HG03342 (cell line): ENCODE results near the gene UBE2QL1.

ENCODE experiments used
- ATAC-seq: cut with Tn5 transposase; IDR thresholded peaks from one replicate; pipeline ENCODE4 v1.9.1; 2021; ENCODE audit warnings: mild to moderate bottlenecking, moderate library complexity; ENCODE audit not compliant: unreplicated experiment

The UBE2QL1 gene

DNA sequence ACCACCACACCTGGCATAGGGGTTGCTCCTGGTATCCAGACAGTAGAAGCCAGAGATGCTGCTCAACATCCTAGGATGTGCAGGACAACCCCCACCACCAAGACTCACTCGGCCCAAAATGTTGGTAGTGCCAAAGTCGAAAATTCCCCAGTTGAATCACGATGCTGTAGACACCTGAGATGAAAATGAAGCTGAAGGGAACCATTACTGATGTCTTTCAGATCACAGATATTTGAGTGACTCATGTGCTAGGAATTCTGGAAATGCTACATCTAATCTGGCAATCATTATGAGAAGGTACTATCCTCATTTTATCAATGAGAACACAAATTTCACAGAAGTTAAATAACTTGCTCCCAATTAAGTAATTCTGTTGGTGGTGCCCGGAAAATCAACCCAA lies 21.0 kb upstream of the UBE2QL1 start:
- ATAC-seq: no peak

DNA sequence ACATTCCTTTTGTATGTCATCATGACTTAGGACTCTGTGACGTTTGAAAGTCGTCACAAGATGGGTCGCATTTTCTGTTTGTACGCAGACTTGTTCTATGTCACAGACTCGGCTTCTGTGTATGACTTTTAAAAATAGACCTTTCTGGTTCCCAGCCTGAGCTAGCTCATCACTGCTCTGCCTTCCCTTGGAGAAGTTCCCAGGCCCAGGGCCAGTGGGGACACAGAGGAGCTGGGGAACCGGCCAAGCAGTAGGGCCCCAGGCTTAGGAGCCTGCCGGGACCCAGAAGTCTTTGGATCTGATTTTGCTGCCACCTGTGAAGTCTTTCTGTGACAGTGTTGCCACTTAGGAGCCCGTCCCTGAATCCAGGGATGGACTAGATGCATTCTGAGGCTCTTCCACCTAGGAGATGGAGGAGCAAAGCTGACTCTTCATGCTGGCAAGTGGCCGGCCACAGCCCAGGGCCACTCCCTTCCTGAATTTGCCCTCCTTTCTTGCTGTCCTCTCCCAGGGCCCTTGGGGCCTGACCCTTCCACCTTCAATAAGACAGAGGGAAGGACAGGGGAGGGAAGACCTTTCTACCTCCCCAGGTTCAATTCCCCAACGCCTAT lies 18.1 kb upstream of the UBE2QL1 start:
- ATAC-seq: no peak

DNA sequence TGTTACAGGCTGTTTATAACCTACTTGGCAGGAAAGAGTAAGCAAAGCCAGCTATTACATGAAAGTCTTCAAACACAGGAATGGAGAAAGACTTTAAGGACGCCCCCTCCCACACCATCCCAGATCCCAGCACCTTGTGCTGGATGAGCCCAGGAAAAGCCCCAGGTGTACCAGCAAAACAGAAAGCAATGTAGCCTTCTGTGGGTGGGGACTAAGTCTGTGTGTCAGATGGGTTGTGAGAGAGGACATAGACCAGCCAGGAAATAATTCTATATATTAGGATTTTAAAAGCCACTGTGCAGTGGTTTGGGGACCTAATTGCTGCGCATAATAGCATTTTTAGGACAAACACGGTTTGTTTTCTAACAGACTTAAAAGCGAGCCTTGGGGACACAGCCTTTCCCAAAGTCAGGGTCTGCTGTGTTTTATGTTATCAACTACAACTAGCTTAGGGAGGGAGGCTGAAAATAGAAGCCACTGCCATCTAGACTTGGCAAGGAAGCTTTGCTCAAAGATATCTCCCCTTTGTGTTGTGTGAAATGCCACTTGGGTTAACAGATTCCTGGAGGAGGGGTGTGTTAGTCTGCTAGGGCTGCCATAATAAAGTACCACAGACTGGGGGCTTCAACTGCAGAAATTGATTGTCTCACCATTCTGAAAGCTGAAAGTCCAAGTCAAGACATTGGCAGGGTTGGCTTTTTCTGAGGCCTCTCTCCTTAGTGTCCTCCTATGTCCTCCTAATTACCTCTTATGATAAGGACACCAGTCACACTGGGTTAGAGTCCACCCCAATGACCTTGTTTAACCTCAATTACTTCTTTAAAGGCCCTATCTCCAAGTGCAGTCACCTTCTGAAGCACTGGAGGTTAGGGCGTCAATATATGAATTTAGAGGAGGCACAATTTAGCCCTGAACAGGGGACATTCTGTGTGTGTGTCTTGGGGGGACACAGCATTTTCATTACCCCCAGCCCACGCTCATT lies 17.2 kb upstream of the UBE2QL1 start:
- ATAC-seq: no peak

DNA sequence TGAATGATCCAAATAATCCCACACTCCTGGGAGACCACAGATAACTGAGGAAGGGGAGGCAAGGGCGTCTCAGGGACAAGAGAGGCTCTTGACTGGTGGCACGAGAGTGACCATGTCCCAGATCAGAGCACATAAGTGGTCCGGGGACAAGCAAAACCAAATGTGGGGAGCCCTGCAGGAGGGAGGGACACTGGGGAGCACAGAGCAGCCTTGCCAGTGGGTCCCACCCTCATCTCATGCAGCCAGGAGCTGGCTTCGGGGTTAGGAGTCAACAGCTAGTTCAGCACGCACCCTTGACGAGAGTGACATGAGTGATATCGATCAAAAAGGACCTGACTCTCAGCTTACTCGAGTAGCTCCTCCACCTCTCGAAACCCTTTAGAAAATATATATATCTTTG lies 16.5 kb upstream of the UBE2QL1 start:
- ATAC-seq: no peak

DNA sequence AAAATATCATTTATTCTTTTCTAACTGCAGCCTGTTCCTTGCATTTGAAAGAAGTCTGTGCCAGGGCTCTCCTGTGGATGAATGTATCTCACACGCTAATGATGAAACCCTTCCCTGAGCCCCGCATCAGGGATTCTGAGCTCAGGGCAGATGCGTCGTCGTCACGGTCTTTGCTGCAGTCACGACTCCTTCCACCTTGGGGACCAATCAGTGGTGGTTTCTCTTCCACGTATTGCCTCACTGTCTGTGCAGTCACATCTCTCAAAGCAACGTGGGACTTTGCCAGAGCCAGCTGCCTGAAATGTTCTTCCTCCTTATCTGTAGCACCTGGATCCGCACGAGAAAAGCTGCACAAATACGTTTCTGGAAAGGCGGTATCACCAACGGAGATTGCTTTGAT lies 13.9 kb upstream of the UBE2QL1 start:
- no peak for ATAC-seq

DNA sequence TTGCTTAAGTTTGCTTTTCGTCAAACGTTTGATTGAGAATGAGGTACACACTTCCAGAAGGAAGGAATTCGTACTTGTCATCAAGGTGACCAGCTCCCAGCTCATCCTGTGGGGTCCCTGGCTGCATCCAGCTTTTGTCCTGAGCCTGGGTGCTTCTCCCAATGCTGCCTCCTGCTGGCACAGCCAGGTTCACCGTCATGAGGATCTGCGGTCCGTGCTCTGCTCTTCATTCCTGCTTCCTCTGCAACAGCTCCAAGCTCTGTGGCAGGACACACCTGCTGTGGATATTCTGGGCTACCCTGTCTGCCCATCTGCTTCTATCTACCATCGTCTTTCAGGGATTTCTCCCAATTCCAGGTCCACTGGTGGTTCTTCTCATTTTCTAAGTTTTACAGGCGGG lies 13.3 kb upstream of the UBE2QL1 start:
- ATAC-seq: no peak

DNA sequence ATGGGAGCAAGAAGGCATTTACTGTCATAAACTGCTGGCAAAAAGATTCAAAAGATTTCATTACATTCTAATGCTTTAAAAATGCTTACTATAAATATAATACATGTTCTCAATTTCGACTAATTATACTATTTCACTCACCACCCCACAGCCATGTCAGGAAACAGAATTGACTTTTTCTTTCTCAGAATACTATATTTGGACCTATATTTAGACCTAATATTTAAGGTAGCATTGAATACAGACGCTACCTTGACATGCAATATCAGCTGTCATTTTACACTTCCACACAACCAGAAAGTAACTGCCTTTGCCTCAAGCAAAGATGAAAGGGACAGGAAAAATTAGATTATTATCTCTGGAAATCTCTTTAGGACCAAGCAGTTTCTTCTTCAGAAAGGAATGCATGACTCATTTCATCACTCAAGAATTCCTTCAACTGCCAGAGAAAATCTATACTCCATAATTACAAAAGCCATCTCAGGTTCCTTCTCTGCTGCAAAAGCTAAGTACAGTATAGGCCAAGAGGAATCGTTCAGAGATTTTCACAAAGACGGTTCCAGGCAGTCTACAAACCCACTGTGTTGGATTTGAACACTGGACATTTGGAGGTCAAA lies 11.8 kb upstream of the UBE2QL1 start:
- ATAC-seq: no peak

DNA sequence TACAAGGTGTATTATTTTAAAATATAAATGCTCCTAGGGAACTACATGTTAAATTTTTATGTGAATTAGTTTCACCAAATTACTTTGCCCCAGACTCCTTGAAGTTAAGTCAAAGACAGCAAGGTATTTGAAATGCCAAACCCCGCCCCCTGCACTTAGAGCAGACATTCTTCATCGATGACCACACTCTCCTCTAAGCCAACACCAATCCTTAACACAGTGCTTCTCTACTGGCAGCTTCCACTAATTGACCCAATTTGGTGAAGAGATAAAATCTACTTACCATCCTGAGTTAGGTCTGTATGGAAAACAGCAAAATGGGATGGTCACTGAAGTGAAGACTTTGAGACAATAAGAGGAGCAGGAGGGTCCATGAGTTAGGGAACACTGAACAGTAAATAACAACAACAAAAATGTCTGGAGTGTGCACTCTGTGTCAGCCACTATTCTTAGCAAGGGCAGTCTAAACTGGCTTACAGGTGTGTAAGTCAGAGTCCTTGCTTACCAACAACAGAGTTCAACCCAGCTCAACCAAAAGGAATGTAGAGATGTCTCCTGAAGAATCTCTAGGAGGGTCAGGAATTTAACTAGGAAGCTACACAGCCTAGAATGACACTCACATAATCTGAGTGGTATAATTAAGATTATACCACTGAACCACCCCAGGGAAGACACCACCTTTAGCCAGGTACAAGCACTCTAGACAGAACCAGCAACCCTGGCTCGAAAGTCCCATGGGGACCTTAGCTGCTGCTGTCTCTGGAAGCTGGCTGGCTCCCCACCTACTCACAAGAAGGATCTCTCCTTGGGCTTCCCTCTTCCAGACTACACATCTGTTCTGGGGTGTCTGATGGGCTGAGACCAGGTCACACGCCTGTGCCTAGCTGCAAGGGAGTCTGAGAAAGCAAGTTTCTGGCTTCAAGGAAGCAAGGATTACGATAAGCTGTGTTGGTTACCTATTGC lies 8.8 kb upstream of the UBE2QL1 start:
- no peak for ATAC-seq

DNA sequence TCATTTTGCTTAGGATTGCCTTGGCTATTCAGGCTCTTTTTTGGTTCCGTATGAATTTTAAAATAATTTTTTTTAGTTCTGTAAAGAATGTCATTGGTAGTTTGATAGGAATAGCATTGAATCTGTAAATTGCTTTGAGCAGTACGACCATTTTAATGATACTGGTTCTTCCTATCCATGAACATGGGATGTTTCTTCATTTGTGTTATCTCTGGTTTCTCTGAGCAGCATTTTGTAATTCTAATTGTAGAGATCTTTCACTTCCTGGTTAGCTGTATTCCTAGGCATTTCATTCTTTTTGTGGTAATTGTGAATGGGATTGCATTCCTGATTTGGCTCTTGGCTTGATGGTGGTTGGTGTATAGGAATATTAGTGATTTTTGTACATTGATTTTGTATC lies 6.3 kb upstream of the UBE2QL1 start:
- no peak for ATAC-seq

DNA sequence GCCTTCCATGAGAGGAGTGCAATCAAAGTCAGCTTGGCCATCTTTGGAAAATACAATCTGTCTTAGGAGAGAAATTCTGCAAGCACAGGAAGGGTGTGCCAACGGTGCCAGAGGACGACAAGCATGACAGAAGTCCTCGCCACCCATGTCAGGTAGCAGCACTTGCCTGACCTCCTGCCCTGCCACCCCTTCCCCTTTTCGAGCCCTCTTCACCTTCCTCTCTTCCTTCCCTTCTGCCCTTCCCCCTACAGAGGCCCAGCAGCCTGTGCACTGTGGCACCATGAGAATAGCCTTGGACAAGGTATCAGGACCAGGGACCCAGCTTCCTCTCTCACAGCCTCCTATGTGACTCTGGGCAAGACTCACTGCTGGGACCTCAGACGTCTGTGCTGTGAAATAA lies 5.3 kb upstream of the UBE2QL1 start:
- no peak for ATAC-seq

DNA sequence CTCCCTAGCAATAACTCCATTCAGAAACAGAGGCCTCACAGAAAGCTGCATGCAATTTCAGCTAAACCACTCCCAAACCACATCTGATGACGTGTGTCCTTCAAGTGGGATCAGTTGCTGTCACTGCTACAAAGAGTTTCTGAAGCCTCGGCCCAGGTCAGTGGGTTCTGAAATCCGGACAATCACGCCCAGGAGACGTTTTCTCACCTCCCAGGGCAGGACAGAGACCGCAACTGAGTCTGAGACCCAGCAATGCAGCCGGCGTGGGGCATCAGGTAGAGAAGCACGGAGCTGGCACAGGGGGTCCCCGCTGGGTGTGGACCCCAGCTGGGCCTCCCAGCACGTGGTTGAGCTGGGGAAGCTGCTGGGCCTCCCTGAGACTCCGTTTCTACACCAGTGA lies 2.6 kb upstream of the UBE2QL1 start:
- ATAC-seq: no peak

DNA sequence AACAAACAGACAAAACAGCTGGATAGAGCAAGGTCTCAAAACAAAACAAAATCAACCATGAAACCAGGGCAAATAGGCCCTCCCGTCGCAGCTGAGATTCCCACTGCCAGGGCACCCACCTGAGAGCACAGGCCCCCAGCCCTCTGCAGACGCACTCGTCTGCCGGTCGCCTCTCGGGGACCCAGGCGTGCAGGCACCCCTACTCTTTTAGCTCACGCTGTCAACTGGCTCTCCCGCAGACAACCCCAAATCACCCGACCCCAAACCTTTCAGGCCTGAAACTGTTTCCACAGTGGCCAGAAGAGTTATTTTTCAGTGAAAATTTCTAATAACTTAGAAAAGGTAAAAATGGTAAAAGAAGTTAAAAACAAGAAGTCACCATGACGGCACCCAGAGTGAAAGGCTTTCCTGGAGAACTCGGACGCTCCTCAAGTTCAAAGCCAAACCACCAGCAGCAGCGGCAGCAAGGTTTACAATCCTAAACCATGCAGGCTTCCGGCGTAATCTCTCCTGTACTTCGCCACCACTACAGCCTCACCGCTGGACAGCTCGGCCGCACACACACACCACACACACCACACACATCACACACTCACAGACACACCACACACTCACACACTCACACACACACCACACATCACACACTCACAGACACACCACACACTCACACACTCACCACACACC lies 1.9 kb upstream of the UBE2QL1 start:
- ATAC-seq: no peak

DNA sequence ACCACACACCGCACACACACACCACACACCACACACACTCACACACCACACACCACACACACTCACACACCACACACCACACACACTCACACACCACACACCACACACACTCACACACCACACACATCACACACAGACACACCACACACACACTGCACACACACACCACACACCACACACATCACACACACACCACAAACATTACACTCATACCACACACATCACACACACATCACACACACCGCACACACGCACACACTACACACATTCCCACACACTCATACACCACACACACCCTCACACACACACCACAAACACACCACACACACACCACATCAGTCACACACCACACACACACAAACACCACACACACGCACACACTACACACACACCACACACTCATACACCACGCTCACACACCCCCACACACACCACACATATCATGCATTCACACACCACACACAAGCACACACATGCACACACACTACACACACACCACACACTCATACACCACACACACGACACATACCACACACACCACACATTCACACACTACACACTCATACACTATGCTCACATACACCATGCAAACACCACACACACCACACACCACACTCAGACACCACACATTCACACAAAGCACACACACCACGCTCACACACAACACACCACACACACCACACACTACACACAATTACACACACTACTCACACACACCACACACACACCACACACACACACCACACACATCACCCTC lies 1.1 kb upstream of the UBE2QL1 start:
- ATAC-seq: no peak

DNA sequence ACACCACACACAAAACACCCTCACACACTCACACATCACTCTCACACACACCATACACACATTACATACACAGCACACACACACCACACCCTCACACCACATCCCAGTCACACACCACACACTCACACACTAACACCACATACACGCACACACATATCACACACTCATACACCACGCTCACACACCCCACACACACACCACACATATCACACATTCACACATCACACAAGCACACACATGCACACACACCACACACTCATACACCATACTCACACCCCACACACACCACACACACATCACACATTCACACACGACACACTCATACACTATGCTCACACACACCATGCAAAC lies 543 bp upstream of the UBE2QL1 start:
- no peak for ATAC-seq

DNA sequence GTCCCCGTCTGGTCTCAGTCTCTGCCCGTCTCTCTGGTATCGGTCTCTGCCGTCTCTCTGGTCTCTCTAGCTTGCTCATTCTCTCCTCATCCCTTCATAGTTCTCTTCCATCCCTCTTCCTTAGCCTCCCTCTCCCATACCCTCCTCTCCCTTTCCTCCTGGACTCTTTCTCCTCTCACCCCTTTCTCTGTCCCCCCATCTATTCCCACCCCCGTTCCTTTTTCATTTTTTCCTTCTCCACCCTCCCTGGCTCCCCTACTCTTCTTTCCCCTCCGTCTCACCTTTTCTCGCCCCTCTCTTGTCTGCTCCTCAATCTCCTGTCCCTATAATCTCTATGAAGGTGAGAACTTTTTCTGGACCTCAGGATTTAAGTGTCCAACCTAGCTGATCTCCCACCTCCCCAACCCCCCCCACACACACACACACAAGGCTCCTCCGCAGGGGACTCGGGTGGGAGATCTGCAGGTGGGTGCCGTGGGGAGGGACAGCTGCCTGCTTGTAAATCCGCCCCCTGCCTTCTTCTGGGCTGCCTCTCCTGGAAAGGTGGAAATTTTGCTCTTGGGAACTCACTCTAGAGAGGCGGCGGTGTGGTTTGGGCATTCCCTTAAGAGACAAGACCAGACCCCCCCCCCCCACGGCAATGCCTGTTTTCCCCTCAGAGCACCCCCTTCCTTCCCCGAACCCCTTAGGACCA lies 953 bp downstream of the UBE2QL1 start:
- ATAC-seq: no peak

DNA sequence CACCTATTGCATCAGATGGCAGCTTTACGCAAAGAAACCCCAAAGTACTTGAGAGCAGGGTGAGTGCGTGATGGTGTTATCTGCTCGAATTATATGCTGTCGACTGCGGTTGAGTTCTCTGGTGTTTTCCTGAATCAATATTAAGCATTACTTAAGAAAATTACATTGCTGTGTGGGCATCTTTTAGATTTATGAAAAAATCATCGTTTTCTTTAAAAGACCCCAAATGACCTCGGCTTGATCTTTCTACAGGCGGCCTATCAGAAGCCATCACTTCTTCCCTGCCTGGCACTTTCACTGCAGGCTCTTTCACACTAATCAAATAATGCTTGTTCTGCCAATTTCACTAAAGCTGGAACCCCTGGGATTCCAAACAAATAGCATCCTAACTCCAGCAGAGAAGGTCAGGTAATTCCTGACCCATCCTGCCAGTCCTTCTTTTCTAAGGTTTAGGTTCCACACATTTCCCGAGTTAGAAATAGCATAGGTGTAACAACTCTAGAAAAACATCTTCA lies 1.7 kb downstream of the UBE2QL1 start:
- no peak for ATAC-seq

DNA sequence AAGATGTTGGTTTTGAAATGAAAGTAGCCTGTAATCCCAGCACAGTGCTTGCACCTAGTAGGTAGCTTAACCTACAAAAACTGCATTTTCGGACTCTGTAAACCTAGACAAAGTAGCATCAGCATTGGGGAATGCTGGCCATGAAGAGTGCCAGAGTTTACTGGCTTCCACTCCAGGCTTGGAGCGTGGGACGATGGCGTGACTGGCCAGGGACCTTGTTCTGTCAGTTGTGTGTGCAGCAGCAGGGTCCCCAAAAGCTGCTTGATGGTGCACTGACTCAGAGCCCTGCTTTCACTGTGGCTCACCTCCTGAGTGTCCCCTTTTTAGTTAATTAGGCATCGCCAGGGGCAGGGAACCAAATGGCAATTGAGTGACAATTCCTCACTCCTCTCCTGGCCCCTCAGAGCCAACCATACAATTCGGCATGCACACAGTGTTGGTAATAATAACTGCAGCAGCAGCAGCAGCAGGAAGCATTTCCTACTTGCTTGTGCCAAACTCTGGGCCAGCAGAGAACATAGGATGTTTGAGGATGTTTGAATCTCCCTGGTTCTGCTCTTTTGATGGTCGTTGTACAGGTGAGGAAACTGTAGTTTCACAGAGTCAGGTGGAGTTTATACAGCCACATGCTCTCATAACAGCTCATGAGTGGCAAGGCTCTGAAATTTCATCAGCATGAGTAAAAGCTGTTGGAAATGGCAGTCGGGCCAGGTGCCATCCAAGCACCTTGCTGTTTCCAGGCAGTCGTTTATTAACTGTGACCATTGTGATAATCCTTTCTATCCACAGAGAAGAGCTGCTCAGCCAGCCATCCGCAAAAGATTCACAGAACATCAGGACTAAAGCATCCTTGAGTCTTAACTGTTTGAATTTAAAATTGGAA lies 4.2 kb downstream of the UBE2QL1 start:
- no peak for ATAC-seq
